GM10847 (cell line): ENCODE measurements around the gene ARV1.

Source experiments
- POLR2A ChIP-seq: IDR thresholded peaks from 2 replicates; pipeline ENCODE4 v1.6.1; 2011; ENCODE audit not compliant: insufficient read length; ENCODE audit errors: extremely low read depth

The ARV1 gene

DNA sequence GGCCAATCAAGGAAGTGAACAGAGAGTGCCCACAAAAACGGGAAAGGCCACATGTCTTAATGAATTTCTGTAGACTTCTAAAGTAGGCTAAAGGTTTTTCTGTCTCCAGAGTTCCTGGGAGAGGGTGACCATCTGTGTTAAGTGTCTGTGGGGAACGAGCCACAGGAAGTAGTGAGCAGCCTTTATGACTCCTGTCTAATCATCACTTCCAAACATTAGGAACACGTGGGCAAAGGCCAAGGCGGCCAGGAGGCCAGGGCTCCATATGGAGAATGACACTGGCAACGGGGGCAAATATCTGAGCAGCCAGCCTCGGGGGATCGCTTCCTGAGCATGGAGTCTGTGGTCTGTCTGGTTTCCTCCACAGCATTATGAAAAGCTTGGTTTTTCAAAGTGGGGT is 54.1 kb downstream of the ARV1 start:
- no peak for TF ChIP-seq POLR2A

DNA sequence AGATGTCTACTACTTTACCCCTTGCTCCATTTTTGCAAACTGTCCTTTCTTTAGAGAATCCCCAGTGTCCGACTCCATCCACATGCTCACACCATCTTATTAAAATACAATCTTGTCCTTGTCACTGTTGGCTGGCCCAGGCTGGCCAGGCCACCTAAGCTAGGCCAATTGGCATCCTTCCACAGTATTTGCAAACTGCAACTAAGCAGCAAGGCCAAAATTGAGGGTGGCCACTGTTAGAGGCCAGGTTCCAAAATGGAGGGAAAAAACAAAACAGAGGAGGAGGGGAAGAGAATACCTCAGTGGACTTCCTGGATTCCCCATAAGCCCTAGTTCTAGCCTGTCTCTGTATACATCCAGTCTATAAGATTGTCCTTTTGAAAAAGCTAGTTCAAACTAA is 56.9 kb downstream of the ARV1 start:
- no peak for TF ChIP-seq POLR2A

DNA sequence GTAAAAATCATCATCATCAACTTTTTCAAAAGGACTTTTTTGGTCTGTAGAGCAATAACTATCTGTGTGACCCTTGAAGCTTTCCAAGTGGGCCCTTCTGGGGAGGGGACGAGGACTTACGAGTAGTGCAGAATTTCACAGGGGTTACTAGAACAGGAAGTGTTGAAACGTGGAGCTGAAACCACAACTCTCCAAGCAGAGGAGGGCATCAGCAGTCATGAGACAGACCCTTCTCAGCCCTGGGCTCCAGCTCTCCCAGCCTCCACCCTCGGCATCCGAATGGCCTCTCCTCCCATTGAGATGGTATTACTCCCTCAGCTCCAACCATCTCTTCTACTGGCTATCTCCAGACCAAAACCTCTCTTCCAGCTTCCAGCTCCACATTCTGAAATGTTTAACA is 57.5 kb downstream of the ARV1 start:
- TF ChIP-seq POLR2A: no peak

DNA sequence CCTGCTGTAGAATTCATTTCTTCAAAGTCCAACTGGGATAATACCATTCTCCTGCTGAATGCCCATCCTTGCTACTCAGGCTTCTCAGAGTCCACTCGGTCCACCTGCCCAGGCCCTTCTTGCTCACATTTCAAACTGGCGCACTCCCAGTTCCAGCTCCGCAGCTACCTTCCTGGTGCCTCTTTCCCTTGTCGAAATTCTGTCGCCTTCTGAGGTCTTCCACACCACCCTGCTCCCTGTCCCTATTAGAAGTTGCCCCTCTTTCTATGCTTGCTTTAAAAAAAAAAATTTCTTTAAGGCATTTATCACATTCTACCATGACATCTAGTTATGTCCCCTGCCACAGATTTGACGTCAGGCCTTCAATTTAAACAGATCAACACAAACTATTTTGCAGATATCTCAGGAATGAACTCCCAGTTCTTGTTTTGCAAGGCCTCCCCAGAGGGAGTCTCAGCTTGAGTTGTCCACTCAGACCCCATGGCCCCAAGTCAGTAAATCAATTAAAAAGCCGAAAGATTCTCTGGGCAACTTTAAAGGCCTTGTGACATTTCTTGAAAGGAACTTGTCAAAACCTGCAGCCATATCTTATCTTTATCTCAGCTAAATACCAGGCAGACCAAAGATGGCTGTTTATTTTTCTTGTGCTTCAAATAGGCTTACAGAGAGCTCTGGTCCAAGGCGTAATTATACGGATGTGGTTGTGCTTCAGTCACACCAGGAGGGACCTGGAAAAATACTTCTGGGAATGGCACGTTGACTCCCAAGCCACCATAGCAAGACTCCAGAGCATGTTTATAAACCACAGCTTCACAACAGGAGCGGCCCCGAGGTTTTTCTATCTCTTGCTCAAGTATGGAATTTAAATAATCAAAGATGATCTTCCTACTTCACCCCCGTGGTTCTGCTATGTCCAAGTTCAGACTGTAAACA is 59.0 kb downstream of the ARV1 start:
- no peak for TF ChIP-seq POLR2A

DNA sequence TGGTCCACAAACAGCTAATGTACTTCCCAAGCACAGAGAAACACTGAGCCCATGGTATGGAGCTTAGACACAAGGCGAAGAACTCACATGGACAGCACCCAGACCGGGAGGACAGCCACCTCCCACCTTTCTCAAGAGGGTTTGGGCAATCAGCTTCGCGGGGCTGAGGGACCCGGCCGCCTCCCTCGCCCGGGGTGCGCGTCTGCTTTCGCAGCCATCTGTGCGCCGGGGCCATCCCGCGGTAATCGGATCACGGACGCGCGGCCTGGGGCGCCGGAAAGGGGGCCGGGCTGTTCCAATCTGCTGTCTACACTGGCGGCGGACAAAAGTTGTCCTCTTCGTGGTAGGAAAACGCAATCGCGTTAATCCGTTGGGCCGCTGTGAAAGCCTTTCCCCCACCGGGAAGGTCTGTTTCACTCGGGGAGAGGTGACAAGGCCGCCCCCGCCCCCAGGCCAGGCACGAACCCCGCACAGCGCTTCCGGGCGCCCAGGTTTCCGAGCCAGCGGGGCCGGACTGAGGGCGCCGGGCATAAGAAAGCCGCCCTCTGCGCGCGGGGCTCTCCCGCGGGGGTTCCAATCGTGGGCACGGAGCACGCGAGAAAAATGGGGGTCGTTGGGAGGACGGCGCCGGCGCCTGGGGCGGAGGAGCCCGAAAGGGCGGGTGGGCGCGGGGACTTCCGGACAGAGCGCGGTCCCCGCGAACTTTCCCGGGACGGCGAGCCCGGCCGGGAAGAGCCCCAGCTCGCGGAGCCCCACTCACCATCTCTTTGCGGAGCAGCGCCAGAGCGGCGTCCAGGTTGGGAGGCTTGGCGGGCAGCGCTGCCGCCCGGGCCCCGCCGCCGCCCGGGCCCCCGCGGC is 60.5 kb downstream of the ARV1 start:
- TF ChIP-seq POLR2A: no peak

DNA sequence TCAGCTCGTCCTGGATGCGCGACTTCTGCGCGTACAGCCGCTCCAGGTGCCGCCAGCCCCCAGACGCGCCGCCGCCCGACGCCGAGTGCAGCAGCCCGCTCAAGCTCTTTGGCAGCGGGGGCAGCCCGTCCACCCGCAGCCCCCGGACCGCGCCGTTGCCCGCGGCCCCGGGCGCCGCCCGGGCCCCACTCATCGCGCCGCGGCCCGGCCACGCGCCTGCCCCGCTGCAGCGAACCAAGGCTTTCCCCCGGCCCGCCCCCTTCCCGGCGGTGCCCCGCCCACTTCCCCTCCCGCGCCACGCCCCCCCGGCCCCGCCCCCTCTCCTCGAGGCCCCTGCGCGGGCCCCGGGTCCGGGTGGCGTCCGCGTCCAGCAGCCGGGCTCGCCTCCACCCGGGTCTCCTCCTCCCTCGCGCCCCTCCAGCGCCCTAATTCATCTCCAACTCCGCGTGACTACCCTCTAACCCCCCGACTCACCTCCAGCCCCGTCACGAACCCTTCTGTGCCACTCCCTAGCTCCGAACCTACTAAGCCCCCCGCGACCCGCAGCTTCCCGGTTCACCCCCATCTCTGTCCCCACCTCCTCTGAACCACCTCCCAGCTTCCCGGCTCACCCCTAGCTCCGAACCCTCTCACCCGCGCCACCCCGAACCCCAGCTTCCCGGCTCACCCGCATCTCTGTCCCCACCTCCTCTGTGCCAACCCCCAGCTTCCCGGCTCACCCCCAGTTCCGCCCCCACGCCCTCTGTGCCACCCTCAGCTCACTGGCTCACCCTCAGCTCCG is 61.3 kb downstream of the ARV1 start, which contains the start of gene FAM89A:
Gene FAM89A (minus strand): TSS at position 236 of the 781 bp plus-strand sequence. CDS start 43 bp downstream, at position 193.
- no peak for TF ChIP-seq POLR2A

DNA sequence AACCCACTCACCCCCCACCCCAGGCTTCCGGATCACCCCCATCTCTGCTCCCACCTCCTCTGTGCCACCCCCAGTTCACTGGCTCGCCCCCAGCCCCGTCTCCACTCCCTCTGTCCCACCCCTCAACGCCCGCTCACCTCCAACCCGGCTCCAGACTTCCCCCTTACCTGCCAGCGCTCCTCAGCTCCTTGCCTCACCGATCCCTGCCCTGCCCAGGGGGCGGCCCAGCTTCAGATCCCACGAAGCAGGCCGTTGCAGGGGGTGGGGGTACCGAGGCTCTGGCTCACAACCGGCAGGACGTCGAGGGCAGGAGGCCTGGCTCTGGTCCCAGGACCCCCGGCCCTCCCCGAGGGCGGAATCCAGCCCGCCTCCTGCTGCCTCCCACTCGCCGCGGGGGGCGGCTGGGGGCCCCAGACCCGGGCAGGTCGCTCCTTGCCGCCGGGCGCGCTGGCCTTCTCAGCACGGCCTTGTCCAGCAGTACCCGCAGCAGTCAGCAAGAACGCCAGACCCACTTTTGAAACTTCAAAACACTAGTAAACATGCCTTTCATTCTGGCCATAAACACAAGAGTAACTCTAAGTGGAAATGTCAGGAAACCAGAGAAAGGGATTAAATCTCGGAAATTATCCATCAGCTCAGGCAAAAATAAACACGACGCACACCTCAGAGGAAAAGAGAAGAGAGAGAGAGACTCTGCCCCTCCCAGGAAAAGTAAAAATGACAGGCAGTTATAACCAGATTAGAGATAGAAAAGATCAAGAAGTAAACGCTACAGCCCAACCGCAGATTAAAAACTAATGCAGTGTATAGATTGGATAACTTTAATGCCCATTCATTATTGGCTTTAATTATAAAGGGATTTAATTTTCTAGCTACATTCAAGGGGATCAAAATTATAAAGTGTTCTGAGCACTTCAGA is 62.2 kb downstream of the ARV1 start:
- TF ChIP-seq POLR2A: no peak

DNA sequence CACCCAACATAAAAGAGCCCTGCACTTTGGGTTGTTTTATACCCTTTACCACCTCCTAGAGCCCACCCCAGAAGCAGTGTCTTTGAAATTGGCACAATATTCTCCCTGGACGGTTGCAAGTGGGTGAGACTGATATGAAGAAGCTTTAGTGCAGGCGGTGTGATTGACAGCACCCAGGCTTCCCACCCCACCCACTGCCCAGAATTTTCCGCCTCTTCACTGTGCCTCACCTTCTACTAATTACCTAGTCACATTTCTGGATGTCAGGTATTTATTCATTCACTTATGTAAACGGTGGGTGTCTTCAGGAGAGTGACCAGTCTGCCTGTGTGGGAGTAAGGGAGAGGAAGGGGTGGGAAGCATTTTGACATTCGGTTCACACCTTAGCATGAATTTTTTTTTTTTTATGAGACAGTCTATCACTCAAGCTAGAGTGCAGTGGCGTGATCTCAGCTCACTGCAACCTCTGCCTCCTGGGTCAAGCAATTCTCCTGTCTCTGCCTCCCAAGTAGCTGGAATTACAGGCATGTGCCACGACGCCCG is 62.9 kb downstream of the ARV1 start:
- no peak for TF ChIP-seq POLR2A

DNA sequence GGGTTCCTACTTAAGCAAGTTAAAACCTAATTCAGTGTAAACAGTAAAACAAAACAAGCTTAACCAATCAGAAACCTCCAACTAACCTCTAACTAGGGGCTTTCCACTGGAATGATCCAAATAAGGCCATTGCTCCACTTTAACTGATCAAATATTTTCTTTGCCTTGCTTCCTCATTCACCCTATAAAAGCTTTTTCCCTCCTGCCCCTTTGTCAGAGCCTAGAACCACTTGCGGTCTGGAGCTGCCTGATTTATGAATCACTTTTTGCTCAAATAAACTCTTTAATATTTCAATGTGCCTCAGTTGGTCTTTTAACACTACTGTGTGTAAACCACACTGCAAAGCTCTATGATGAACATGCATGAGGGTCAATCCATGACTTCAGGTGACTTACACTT is 65.7 kb downstream of the ARV1 start:
- no peak for TF ChIP-seq POLR2A

DNA sequence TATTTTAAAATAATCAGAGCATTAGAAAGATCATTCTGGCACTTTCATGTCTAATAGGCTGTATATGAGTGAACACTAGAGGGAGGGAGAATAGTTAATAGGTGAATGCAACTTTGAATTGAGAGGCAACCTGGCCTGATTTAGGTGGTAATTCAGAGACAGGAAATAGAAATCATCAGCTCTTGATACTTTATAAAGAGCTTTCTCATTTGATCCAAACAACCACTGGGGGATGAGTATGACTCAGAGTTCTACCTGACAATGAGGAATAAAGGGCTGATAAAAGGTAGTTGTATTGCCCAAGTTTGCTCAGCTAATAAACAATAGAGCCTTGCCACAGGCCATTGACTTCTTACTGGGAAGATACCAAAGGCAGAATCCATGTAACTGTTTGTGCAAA is 66.4 kb downstream of the ARV1 start:
- no peak for TF ChIP-seq POLR2A

DNA sequence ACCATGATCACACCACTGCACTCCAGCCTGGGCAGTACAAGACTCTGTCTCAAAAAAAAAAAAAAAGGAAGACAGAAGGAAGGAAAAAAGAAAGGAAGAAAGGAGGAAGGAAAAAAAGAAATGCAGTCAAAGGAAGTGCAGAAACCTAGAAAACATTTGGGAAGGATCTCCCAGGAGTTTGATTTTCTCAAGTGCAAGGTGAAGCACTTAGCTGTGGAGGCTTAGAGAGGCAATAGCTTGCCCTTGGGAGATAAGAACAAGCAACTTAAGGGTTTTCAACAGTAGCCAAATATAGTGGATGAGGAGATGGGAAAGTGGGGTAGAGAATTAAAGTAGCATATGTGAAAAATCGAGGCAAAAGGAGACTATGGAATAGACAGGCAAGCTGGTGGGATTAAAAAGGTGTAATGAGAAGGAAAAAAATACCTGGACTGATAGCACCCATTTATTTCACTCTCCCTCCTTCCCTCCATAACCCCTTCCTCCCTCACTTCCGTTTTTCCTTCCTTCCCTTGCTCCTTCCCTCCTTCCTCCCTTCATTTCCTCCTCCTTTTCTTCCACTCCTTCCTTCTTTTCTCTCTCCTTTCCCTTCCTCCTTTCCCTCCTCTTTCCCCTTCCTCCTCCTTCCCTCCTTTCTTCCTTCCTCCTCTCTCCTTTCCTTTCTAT is 68.0 kb downstream of the ARV1 start:
- no peak for TF ChIP-seq POLR2A

DNA sequence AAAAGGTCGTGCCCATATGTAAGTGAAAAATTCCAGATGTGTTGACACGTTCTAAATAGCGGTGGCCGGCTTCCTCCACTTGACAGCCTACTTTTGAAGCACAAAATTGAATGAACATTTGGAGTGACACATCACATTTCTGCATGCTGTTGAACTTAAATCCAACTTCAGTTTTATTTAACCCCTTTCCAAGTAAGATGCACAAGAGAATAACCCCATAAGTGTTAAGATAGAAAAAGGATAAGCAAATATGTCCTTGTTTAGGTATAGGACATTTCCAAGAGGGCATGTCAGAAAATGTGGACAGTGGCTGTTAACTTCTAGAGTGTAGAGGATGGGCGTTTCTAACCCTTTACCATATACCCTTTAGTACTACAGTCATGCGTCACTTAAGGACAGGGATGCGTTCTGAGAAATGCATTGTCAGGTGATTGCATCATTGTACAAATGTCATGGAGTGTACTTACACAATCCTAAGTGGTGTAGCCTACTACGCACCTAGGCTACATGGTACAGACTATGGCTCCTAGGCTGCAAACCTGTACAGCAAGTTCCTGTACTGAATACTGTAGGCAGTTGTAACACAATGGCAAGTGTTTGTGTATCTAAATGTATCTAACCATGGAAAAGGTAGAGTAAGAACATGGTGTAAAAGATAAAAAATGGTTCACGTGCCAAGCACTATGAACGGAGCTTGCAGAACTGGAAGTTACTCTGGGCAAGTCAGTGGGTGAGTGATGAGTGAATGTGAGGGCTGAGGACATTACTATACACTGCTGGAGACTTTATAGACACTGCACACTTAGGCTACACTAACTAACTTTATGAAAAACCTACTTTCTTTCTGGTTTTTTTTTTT is 70.5 kb downstream of the ARV1 start:
- no peak for TF ChIP-seq POLR2A
